Endothelial cell of umbilical vein (primary cell): ENCODE data around the gene NPHS1. TPM values are rescaled to one million over a fixed set of nuclear protein-coding genes. Genes with fewer than 3 reads are reported as not detected.

Experiments
- Bru-seq: library from RNA; stranded (reverse); fragments of 400-500 nt; gene quantifications from one replicate; lab custom pipeline; 2021; lab: Mats Ljungman, UMichigan
- BruChase-seq, 2 experiments: library from RNA; stranded (reverse); fragments of 400-500 nt; gene quantifications; one replicate each; lab custom pipeline; 2021; lab: Mats Ljungman, UMichigan
- BruUV-seq: library from RNA; stranded (reverse); fragments of 400-500 nt; replicated peaks from 2 replicates; lab custom pipeline; 2021; lab: Mats Ljungman, UMichigan
- CTCF ChIA-PET: fragments of 300-600, 350-600 bp; sonication (Branson Sonifier 250); formaldehyde crosslinking; loops from one replicate; lab custom pipeline; 2021; ENCODE audit warnings: antibody characterized with exemption, inconsistent platforms; lab: Charles Lee
- POLR2A ChIA-PET: fragments of 300-600, 350-600 bp; sonication (Branson Sonifier 250); formaldehyde crosslinking; loops from one replicate; lab custom pipeline; 2021; ENCODE audit warnings: antibody characterized with exemption, inconsistent platforms; lab: Charles Lee
- DNase-seq: peaks from one replicate; pipeline ENCODE4 v3.0.0-alpha.2; 2011; ENCODE audit warnings: low read depth, low spot score
- FAIRE-seq: peaks from 2 replicates; lab custom pipeline; 2011; peaks lifted over from hg19 to GRCh38; lab: Jason Lieb, UNC
- H2AFZ ChIP-seq: 2 replicates; pipeline ENCODE4 v1.6.0; 2012; ENCODE audit warnings: low read depth, low read length, control low read depth, inconsistent platforms
- H3K27ac ChIP-seq: 2 replicates; pipeline ENCODE4 v1.5.1; 2011; ENCODE audit warnings: low read depth, mild to moderate bottlenecking, control low read depth, low read length, moderate library complexity; ENCODE audit not compliant: insufficient read depth
- H3K27me3 ChIP-seq, 2 experiments: 2 replicates each; pipeline versions ENCODE4 v1.6.0 to v1.6.1; 2011; ENCODE audit warnings: low read length in 2 of 2, mixed read lengths in 1 of 2; ENCODE audit not compliant: control insufficient read depth in 2 of 2, insufficient read depth in 2 of 2
- H3K36me3 ChIP-seq, 2 experiments: 2 replicates in 1 of 2; 3 replicates in 1 of 2; pipeline ENCODE4 v1.5.1; 2011; ENCODE audit warnings: low read length in 2 of 2, mild to moderate bottlenecking in 1 of 2, moderate library complexity in 1 of 2; ENCODE audit not compliant: control insufficient read depth in 2 of 2, insufficient read depth in 2 of 2; ENCODE audit errors: extremely low read depth in 1 of 2
- H3K4me1 ChIP-seq: 3 replicates; pipeline ENCODE4 v1.5.1; 2011; ENCODE audit warnings: mild to moderate bottlenecking, low read length; ENCODE audit not compliant: control insufficient read depth, insufficient read depth; ENCODE audit errors: extremely low read depth
- H3K4me2 ChIP-seq: 2 replicates; pipeline ENCODE4 v1.6.1; 2011; ENCODE audit warnings: low read length, control low read depth, mixed read lengths; ENCODE audit not compliant: insufficient read depth
- H3K4me3 ChIP-seq, 3 experiments: fragments of 200-600 bp in 1 of 3; sonication (generic), shearing (Covaris generic) in 1 of 3; replicated peaks in 1 of 3; 2 replicates each; pipeline ENCODE4 v1.5.1; 2011 to 2016; ENCODE audit warnings: control low read depth in 3 of 3, low read length in 3 of 3, mild to moderate bottlenecking in 2 of 3, inconsistent platforms in 1 of 3, low read depth in 1 of 3, moderate library complexity in 1 of 3; ENCODE audit not compliant: insufficient read depth in 1 of 3
- H3K79me2 ChIP-seq: 2 replicates; pipeline ENCODE4 v1.6.0; 2012; ENCODE audit warnings: low read length, inconsistent platforms; ENCODE audit not compliant: control insufficient read depth, insufficient read depth
- H3K9ac ChIP-seq: replicated peaks from 2 replicates; pipeline ENCODE3; 2011; ENCODE audit warnings: low read length, control low read depth; ENCODE audit not compliant: insufficient read depth; ENCODE audit errors: extremely low read depth
- H3K9me1 ChIP-seq: replicated peaks from 3 replicates; pipeline ENCODE4 v1.6.0; 2011; ENCODE audit warnings: mild to moderate bottlenecking, low read length; ENCODE audit not compliant: control insufficient read depth, insufficient read depth; ENCODE audit errors: extremely low read depth
- H3K9me3 ChIP-seq: replicated peaks from 2 replicates; pipeline ENCODE4 v1.5.1; 2012; ENCODE audit warnings: low read length, inconsistent platforms; ENCODE audit not compliant: control insufficient read depth, insufficient read depth
- H4K20me1 ChIP-seq: replicated peaks from 2 replicates; pipeline ENCODE3; 2011; ENCODE audit warnings: mild to moderate bottlenecking, low read length; ENCODE audit not compliant: control insufficient read depth, insufficient read depth; ENCODE audit errors: extremely low read depth
- EZH2 ChIP-seq: IDR thresholded peaks from 2 replicates; pipeline ENCODE4 v1.6.1; 2012; ENCODE audit warnings: borderline replicate concordance, low read depth, mild to moderate bottlenecking, moderate library complexity, low read length, inconsistent platforms; ENCODE audit not compliant: severe bottlenecking
- FOS ChIP-seq: IDR thresholded peaks from 2 replicates; pipeline ENCODE4 v1.6.1; 2011; ENCODE audit warnings: mild to moderate bottlenecking, low read length, moderate library complexity, borderline replicate concordance; ENCODE audit not compliant: insufficient read depth
- GATA2 ChIP-seq: IDR thresholded peaks from 2 replicates; pipeline ENCODE4 v1.7.0; 2011; ENCODE audit warnings: low read depth, mild to moderate bottlenecking, moderate library complexity, mixed read lengths, low read length; ENCODE audit not compliant: insufficient read length, insufficient read depth
- JUN ChIP-seq: IDR thresholded peaks from 2 replicates; pipeline ENCODE4 v1.6.1; 2011; ENCODE audit warnings: borderline replicate concordance, low read depth; ENCODE audit not compliant: insufficient read length, insufficient read depth
- MYC ChIP-seq: IDR thresholded peaks from one replicate; pipeline ENCODE4 v1.6.1; 2011; ENCODE audit warnings: mild to moderate bottlenecking, low read depth, low read length
- POLR2A ChIP-seq: IDR thresholded peaks from 2 replicates; pipeline ENCODE4 v1.6.1; 2012; ENCODE audit warnings: low read depth, mild to moderate bottlenecking, control low read depth, low read length
- POLR2AphosphoS5 ChIP-seq: IDR thresholded peaks from 2 replicates; pipeline ENCODE4 v1.6.1; 2012; ENCODE audit warnings: low read depth, mild to moderate bottlenecking, control low read depth, low read length, moderate library complexity; ENCODE audit not compliant: insufficient read depth
- dilution Hi-C: fragments of 300-500 bp; cut with MboI; formaldehyde crosslinking; loops from one replicate; pipeline ENCODE4 v1.15.0; 2019; ENCODE audit warnings: low sequenced_read_pairs; ENCODE audit not compliant: extremely low pct_ligation_motif_present
- intact Hi-C: fragments of 100-400 bp; cut with micrococcal nuclease; formaldehyde crosslinking; loops from one replicate; pipeline ENCODE4 v1.10.0; 2022
- long read RNA-seq: library from polyadenylated mRNA; stranded (forward); transcript quantifications from one replicate; pipeline ENCODE4 v2.0.0, GENCODE V29; 2021
- polyA minus RNA-seq, 3 experiments: library from RNA; depleted of rRNA, polyadenylated mRNA; stranded (reverse); fragments of >200 nt; gene quantifications; 1 replicate in 1 of 3; 2 replicates in 2 of 3; pipeline ENCODE4 v1.2.3, GENCODE V29; 2011
- polyA plus RNA-seq, 4 experiments: library from polyadenylated mRNA; depleted of rRNA in 3 of 4; stranded (reverse) in 3 of 4; unstranded in 1 of 4; fragments of >200 nt; gene quantifications; 2 replicates each; pipeline versions ENCODE4 v1.2.1 to v1.2.3, GENCODE V29; 2011 to 2012; ENCODE audit warnings: missing spikeins in 1 of 4
- total RNA-seq: library from RNA; stranded (reverse); gene quantifications from 2 replicates; pipeline ENCODE4 v1.2.3, GENCODE V29; 2021
- TF ChIP-seq, protein P1 (sequence below): IDR thresholded peaks from 2 replicates; pipeline ENCODE4 v1.6.1; 2011; ENCODE audit not compliant: insufficient read depth, insufficient read length
- TF ChIP-seq, protein P2 (sequence below), 2 donors: IDR thresholded peaks; 1 replicate in 1 of 2; 2 replicates in 1 of 2; pipeline ENCODE4 v1.5.1; 2011; ENCODE audit warnings: low read length in 2 of 2, mild to moderate bottlenecking in 2 of 2, moderate library complexity in 2 of 2, control low read depth in 1 of 2, inconsistent platforms in 1 of 2, low read depth in 1 of 2; ENCODE audit not compliant: insufficient read depth in 1 of 2; ENCODE audit errors: extremely low read depth in 1 of 2

The NPHS1 gene
- total RNA-seq (not detected in 2 replicates), polyA plus RNA-seq (not detected in 2 replicates), polyA minus RNA-seq (not detected in 2 replicates), Bru-seq, nascent RNA (not detected), BruChase-seq, experiment 1, labeled RNA remaining after a 6-hour chase (percentile 7 among the genes with signal in this experiment), BruChase-seq, experiment 2, labeled RNA remaining after a 2-hour chase (not detected)
- polyA plus RNA-seq (2011; cell fraction: cytosol; rRNA removed) = not detected in 2 replicates
- polyA plus RNA-seq (2011; cell fraction: nucleus; rRNA removed) = not detected in 2 replicates
- polyA plus RNA-seq (2012) = not detected in 2 replicates
- not detected for polyA minus RNA-seq (2011; cell fraction: cytosol; rRNA and poly(A)+ RNA removed)
- polyA minus RNA-seq (2011; cell fraction: nucleus; rRNA and poly(A)+ RNA removed) = not detected in 2 replicates
- long read RNA-seq = 0 reads

DNA sequence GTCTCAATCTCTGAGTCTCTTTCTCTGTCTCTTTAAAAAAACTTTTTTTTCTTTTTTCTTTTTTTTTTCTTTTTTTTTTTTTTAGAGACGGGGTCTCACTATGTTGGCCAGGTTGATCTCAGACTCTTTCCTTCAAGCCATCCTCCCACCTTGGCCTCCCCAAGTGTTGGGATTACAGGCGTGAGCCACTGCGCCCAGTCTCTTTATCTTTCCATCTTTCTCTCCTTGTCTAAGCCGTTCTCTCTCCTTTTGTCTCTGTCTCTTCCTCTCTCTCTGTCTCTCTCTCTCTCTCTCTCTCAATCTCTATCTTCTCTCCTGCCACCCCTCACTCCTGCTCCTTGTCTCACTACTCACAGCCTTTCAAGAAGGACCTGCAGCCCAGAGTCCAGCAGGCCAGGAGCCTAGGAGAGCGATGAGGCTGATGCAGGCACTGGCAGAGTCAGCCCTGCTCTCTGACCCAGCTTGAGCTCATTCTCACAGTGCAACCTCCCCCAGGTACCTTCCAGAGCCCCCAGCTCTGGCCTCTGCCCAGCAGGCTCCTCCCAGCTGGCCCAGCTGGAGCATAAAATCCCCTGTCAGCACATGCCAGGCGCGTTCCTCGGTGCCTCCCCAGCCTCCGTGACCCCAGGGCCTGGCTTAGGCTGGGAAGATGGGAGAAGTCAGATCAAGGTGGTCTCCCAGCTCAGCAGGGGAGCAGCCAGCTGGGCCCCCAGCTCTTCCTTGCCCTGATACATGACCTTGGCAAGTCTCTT is at the start of gene NPHS1:
Gene NPHS1 (minus strand): TSS at position 476 of the 752 bp plus-strand sequence. CDS start 667 bp downstream, outside the sequence.
- BruUV-seq = no TSS peak
- H3K36me3 ChIP-seq = no peaks in the 10 kb centered on the region
- no peak for TF ChIP-seq POLR2A
- TF ChIP-seq, protein P1, sequence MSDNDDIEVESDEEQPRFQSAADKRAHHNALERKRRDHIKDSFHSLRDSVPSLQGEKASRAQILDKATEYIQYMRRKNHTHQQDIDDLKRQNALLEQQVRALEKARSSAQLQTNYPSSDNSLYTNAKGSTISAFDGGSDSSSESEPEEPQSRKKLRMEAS = no peak
- TF ChIP-seq JUN = no peak
- TF ChIP-seq GATA2 = no peak
- no peak for TF ChIP-seq POLR2AphosphoS5
- TF ChIP-seq EZH2 = no peak
- TF ChIP-seq, protein P2, sequence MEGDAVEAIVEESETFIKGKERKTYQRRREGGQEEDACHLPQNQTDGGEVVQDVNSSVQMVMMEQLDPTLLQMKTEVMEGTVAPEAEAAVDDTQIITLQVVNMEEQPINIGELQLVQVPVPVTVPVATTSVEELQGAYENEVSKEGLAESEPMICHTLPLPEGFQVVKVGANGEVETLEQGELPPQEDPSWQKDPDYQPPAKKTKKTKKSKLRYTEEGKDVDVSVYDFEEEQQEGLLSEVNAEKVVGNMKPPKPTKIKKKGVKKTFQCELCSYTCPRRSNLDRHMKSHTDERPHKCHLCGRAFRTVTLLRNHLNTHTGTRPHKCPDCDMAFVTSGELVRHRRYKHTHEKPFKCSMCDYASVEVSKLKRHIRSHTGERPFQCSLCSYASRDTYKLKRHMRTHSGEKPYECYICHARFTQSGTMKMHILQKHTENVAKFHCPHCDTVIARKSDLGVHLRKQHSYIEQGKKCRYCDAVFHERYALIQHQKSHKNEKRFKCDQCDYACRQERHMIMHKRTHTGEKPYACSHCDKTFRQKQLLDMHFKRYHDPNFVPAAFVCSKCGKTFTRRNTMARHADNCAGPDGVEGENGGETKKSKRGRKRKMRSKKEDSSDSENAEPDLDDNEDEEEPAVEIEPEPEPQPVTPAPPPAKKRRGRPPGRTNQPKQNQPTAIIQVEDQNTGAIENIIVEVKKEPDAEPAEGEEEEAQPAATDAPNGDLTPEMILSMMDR (IDR thresholded peaks at IDR 0.05; ENCODE audit: extremely low read depth in 1 of 2, insufficient read depth in 1 of 2, low read depth in 1 of 2, low read length in 2 of 2) = no peak
- no peak for TF ChIP-seq FOS
- TF ChIP-seq MYC = no peak

More for the DNA sequence above, at the start of gene NPHS1:
- Histone ChIP-seq H3K9ac (no peak within 1 kb of the TSS), H3K27me3 (peaks cover 8 to 21% of the 10 kb centered on the region in 2 experiments), H3K79me2 (no peaks in the 10 kb centered on the region), H3K4me2 (no peak within 1 kb of the TSS), H2AFZ (no peak within 1 kb of the TSS), H3K9me3 (no peaks in the 10 kb centered on the region), H3K9me1 (no peaks in the 10 kb centered on the region), H4K20me1 (no peaks in the 10 kb centered on the region), H3K27ac (no peak within 1 kb of the TSS), H3K4me3 (no peak within 1 kb of the TSS), H3K4me1 (no peaks in the 10 kb centered on the region)
- ChIA-PET POLR2A (interaction anchor here (0.6 kb wide), 1 partner anchor 299 kb away, joined by 4 read pairs; no protein-coding TSS in a partner anchor), CTCF (no interaction called here)
- intact Hi-C loops = no loop called here
- FAIRE-seq (no peak), DNase-seq (no peak)
- dilution Hi-C loops = no loop called here
